HG03432 (cell line): ENCODE data around the gene AJM1.
"Not testable (repeated sequence)": the region's sequence is repeated elsewhere in the genome, so short reads cannot be mapped to it uniquely, and the experiment has no call there.

Experiments
- ATAC-seq: cut with Tn5 transposase; IDR thresholded peaks from one replicate; pipeline ENCODE4 v1.9.1; 2021; ENCODE audit warnings: mild to moderate bottlenecking, moderate library complexity; ENCODE audit not compliant: unreplicated experiment

Gene AJM1

GRCh38 chr9:136829981-136830885, 12.0 kb upstream of the AJM1 start:
- no peak for ATAC-seq

DNA sequence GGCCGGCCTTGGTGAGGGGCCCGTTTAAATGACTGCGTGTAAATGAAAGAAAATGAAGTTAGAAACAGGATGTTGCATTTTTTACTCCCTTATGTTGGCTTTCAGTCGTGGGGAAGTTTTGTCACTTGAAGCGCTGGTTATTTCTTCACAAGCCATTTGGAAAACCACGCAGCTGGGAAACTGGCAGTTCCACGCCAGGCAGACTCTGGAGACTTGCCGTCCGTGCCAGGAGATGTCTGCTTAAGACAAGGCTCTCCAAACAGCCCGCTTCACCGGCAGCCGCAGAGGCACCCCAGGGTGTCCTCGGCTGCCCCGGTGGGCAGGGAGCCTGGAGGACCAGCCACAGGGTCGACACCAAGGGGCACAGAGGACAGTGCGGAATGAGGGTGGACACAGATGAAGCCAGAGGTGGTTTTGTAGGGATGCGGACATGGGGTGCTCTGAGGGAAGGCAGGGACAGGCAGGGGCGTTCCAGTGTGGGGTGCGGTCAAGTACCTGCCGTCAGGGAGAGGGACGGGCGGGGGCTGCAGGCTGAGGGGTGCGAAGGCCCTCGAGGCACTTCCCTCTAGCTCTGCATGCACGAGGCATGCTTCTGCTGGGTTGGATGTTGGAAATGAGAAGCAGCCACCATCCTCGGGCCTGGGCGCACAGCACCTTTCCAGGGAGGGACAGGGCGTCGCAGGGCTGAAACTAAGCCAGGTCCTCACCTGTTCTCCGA, 11.1 kb upstream of the AJM1 start:
- ATAC-seq, result no peak

DNA sequence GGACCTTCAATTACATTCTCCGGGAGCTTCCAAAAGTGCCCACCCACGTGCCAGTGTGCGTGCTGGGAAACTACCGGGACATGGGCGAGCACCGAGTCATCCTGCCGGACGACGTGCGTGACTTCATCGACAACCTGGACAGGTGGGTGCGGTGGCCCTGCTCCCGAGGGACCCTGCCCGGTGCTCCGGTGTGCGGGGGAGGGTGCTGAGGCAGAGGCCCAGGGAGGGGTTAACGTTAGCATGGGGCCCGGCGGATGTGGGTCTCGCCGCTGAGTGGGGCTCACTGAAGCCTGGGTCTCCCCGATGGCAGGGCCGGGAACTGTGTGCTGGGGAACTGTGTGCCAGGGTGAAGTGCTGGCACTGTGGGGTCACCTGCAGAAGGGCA, 10.6 kb upstream of the AJM1 start:
- ATAC-seq, result no peak

DNA sequence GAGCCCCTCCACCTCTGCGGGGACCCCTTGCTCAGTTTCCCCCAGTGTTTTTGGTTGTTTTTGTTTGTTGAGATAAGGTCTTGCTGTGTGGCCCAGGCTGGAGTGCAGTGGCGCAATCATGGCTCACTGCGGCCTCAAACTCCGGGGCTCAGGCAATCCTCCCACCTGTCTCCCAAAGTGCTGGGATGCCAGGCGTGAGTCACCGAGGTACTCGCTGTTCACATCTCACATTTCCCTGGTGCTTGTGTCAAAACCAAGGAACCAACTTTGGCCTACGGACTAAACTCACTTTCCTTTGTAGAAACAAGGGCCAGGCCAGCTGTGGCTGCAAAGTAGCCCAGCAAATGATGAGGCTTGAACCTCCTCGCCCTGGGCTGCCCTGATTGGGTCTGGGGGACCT, 9.7 kb upstream of the AJM1 start:
- no peak for ATAC-seq

GRCh38 chr9:136833381-136834048, 8.8 kb upstream of the AJM1 start:
- not testable (repeated sequence) for ATAC-seq

DNA sequence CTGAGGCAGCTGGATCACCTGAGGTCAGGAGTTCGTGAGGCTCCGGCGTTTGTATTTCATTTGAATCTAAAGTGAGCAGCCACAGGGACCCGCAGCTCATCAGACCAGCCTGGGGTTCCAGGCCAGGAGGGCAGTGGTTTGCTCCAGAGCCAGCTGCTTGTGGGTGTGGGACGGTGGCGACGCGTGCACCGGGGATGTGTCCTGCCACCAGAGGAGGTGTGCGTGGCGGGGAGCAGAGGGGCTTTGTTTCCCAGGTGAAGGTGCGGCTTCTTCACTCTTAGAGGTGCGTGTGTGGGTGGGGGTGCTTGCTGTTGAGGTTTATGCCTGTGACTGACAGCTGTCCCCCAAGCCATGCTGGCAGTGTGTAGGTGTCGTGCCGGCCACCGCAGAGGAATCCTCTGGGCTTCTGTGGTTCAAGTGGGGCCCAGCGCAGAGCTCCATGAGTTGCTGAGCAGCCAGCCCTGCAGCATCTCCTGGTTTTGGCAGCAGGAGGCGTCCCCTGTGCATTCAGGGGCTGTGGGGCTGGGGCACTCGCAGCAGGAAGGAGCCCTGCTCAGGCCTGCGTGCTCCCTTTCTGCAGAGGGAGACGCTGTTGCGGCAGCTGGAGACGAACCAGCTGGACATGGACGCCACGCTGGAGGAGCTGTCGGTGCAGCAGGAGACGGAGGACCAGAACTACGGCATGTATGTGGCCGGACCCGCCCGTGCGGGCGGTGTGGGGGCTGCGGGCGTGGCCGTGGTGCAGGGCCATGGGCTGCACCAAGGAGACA, 6.9 kb upstream of the AJM1 start:
- ATAC-seq, result no peak

- no peak for ATAC-seq
These were observed 6.1 kb upstream of the AJM1 start for GRCh38 chr9:136835932-136836904.

DNA sequence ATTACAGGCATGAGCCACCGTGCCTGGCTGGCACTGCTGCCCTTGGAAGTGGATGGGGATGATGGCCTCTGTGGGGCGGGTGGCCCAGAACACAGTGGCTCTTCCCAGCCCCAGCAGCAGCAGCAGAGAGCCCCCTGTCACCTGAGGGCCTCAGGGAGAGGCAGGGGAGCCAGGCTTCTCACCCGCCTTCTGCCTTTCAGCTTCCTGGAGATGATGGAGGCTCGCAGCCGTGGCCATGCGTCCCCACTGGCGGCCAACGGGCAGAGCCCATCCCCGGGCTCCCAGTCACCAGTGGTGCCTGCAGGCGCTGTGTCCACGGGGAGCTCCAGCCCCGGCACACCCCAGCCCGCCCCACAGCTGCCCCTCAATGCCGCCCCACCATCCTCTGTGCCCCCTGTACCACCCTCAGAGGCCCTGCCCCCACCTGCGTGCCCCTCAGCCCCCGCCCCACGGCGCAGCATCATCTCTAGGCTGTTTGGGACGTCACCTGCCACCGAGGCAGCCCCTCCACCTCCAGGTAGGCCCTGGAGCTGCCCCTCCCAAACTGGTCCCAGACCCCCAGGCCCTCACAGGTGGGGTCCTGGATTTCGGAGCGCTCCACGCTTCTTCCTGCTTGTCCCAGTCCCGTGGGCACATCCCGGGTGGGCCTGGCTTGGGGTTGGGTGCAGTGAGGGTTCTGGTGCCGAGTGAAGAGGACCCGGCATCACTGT, 5.0 kb upstream of the AJM1 start:
- ATAC-seq, result no peak

- ATAC-seq, result not testable (repeated sequence)
These were observed 4.4 kb upstream of the AJM1 start for GRCh38 chr9:136837856-136838277.

GRCh38 chr9:136838314-136839228, 3.7 kb upstream of the AJM1 start:
- no peak for ATAC-seq

DNA sequence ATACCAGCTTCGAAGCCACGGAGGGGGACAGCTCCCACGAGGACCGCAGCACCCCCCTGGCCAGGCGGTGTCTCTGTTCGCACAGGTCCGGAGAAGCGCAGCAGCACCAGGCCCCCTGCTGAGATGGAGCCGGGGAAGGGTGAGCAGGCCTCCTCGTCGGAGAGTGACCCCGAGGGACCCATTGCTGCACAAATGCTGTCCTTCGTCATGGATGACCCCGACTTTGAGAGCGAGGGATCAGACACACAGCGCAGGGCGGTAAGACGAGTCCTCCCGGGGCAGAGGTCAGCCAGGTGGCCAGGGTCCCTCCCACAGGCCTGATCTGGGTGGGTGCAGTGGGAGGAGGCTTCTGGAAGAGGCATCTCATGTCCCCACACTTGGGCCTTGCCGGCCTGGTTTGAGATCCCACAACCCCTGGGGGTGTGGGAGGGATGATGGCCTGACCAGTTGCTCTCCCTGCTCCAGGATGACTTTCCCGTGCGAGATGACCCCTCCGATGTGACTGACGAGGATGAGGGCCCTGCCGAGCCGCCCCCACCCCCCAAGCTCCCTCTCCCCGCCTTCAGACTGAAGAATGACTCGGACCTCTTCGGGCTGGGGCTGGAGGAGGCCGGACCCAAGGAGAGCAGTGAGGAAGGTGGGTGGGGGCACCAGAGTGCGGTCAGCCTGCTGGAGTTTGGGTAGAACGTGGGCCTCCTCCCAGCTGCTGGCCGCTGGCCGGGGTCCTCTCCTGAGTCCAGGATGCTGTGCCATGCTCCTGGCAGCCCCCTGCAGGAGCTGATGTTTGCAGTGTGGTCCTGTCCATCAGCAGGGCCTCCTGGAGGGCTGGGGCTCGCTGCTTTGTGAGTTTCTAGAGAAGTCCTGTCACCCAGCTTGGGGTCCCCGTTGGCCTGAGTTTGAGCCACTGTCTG, 2.8 kb upstream of the AJM1 start:
- no peak for ATAC-seq

- no peak for ATAC-seq
These were observed 2.0 kb upstream of the AJM1 start for GRCh38 chr9:136840140-136840876.

DNA sequence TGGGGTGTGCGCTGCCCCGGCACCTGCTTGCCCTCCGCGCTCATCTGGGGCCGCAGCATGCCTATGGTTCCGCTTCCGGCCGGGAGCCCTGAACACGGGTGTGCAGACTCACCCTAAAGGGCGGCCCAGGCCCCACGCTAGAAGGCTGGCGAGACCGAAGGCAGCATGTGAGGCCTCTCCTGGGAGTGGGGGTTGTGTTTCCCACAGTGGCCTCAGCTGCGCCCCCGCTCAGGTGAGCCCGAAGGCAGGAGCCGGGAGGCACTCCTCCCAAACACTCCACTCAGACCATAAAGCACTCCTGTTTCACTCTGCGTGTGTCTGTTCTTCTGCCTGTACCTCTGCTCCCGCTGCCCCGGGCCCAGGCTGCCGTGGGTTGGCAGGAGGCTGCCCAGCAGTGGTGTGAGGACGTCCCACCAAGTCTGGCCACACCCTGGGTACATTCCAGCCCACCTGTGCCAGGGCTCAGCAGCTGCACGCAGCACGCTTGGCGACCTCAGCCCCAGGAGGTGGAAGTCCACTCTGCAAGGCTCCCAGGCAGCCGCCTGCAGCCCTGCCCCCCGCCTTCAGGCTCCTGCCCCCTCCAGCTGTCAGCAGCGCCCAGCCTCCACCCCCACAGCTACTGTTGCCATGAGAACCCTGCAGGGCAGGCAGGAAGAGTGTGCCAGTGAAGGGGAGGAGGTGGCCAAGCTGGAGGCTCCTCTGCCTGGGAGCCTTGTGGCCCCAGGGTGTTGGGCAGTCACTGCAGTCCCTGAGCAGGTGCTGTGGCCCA, 1.2 kb upstream of the AJM1 start:
- ATAC-seq, result no peak

DNA sequence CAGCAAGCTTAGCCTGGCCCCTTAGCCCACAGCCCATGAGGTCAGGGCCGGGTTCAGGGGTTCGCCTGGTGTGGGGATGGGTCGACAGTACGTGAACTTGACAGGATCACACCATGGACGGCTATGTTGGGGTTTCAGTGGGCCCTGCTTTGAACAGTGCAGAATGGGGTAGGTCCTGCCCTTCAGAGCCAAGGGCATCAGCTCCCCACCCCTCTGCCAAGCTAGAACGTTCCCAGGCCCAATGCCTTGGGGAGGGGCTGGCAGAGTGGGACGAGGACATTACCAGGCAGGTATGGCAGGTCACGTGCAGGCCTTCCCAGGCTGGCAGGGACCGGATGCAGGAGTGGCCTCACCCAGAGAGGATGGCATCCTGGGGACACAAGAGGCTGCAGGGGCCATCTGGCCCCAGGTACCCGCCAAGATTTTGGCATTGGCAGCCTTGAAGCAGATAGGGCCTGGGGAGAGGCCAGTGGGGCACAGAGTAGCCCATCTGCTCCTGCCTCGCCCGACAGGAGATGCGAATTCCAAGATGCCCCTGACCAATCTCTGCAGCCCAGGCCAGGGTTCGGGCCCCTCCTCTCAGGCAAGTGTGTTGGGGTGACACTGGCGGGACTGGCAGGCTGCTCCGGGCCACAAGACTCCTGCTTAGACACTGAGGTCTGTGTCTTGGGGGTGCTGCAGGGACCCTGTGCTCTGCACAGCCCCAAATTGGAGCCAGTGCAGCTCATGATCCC, 465 bp upstream of the AJM1 start:
- ATAC-seq, result not testable (repeated sequence)
